Endothelial cell of hepatic sinusoid (primary cell): ENCODE data around the gene KLHL20.
"Not testable (repeated sequence)": the region's sequence is repeated elsewhere in the genome, so short reads cannot be mapped to it uniquely, and the experiment has no call there.

Experiments
- in situ Hi-C: cut with HindIII; loops from 2 replicates; pipeline ENCODE4 v1.10.0; 2017; ENCODE audit warnings: low sequenced_read_pairs

Gene KLHL20, protein sequence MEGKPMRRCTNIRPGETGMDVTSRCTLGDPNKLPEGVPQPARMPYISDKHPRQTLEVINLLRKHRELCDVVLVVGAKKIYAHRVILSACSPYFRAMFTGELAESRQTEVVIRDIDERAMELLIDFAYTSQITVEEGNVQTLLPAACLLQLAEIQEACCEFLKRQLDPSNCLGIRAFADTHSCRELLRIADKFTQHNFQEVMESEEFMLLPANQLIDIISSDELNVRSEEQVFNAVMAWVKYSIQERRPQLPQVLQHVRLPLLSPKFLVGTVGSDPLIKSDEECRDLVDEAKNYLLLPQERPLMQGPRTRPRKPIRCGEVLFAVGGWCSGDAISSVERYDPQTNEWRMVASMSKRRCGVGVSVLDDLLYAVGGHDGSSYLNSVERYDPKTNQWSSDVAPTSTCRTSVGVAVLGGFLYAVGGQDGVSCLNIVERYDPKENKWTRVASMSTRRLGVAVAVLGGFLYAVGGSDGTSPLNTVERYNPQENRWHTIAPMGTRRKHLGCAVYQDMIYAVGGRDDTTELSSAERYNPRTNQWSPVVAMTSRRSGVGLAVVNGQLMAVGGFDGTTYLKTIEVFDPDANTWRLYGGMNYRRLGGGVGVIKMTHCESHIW

DNA sequence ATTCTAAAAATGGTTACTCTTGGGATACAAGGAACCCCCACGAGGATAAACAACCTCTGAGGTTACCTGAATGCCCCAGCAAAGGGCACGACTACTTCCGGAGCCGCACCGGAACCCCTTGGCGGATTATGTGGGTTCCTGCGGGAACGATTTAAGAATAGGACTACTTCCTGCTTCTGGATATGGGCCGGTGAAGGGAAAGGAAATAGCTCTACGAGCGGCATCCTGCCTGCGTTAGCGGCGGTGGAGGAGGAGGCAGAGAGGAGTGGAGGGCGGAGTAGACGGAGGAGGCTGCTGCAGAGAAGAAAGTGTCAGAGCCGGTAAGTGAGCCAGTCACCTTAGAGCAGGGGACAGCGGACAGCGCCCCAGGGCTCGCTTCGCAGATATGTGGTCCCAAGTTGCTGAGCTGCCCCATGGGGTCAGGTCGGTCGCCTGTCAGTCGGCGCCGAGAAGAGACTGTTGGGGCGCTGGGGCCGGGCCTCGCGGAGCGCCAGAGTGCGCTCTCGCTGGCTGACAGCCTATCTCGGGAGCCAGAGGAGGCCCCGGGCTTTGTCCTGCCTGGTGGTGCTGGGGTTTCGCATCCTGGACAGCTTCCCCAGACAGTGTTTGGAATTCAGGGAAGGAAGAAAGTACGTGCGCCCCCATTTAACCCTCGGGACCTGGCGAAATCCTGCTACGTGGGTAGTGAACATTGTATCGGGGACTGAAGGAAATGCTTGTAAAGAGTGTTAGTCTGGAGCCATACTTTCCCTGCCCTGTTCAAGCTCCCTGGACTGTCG, at the start of gene KLHL20:
Gene KLHL20, plus strand, starts transcription at position 223 of the 779 bp plus-strand sequence. CDS start 1,063 bp downstream, outside the sequence.
- in situ Hi-C loops = no loop called here

GRCh38 chr1:173666646-173667045, 48.1 kb upstream of the KLHL20 start:
- in situ Hi-C loops = no loop called here

DNA sequence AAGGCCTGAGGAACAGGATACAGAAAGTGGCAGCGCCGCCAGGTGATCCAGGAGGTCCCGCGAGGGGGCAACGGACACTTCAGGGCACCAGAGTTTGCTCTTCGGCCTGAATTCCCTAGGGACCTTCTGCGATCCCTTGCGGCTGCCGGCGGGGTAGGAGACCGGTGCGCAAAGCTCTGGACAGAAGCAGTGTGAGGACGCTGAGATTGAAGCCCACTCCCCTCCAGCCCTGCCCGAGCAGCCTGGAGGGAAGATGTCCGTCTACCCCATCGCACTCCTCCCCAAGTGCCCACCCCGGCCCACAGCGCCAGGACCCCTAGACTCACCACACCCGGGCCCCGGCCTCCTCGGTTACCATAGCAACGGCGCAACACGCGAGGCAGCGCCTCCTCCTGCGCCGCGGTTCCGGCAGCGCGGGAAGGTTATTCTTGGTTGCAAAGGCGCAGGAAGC, 45.3 kb upstream of the KLHL20 start, which contains the start of gene ANKRD45:
Gene ANKRD45, minus strand, starts transcription at position 361 of the 451 bp plus-strand sequence. CDS start 10,433 bp downstream, outside the sequence.
- in situ Hi-C loops = no loop called here

- in situ Hi-C loops = not testable (repeated sequence)
Measured at GRCh38 chr1:173674496-173674895, 40.3 kb upstream of the KLHL20 start.

- in situ Hi-C loops = not testable (repeated sequence)
Measured at GRCh38 chr1:173680152-173680551, 34.6 kb upstream of the KLHL20 start.

GRCh38 chr1:173682184-173682583, 32.6 kb upstream of the KLHL20 start:
- in situ Hi-C loops = no loop called here

GRCh38 chr1:173683838-173684237, 30.9 kb upstream of the KLHL20 start:
- in situ Hi-C loops = not testable (repeated sequence)

- in situ Hi-C loops = not testable (repeated sequence)
Measured at GRCh38 chr1:173685121-173685520, 29.7 kb upstream of the KLHL20 start.

DNA sequence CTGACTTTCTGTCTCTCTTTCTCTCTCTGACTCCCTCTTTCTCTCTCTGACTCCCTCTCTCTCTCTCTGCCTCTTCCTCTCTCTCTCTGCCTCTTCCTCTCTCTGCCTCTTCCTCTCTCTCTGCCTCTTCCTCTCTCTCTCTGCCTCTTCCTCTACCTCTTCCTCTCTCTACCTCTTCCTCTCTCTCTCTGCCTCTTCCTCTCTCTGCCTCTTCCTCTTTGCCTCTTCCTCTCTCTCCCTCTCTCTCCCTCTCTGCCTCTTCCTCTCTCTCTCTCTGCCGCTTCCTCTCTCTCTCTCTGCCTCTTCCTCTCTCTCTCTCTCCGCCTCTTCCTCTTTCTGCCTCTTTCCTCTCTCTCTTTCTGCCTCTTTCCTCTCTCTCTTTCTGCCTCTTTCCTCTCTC, 26.5 kb upstream of the KLHL20 start:
- in situ Hi-C loops = no loop called here

GRCh38 chr1:173693238-173693637, 21.5 kb upstream of the KLHL20 start:
- in situ Hi-C loops = no loop called here

DNA sequence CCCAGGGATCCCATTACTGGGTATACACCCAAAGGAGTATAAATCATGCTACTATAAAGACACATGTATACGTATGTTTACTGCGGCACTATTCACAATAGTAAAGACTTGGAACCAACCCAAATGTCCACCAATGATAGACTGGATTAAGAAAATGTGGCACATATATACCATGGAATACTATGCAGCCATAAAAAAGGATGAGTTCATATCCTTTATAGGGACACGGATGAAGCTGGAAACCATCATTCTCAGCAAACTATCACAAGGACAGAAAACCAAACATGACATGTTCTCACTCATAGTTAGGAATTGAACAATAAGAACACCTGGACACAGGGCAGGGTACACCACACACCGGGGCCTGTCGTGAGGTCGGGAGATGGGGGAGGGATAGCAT, 13.5 kb upstream of the KLHL20 start:
- in situ Hi-C loops = not testable (repeated sequence)

GRCh38 chr1:173702736-173703135, 12.0 kb upstream of the KLHL20 start:
- in situ Hi-C loops = no loop called here

DNA sequence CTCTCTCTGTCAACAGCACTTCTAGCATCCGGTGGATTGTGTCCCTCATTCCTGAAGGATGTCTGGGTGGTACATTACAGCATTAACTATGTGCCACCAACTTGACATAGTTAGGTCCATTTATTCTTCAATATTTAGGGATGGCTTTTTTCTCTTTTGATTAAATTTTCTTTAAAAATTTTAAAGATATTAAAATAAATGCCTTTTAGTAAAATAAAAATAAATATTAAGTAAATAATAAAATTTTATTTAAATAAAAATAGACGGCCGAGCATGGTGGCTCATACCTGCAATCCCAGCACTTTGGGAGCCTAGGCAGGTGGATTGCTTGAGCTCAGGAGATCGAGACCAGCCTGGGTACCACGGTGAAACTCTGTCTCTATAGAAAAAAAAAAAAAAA, 9.7 kb upstream of the KLHL20 start:
- in situ Hi-C loops = no loop called here

GRCh38 chr1:173708787-173709186, 6.0 kb upstream of the KLHL20 start:
- in situ Hi-C loops = no loop called here

DNA sequence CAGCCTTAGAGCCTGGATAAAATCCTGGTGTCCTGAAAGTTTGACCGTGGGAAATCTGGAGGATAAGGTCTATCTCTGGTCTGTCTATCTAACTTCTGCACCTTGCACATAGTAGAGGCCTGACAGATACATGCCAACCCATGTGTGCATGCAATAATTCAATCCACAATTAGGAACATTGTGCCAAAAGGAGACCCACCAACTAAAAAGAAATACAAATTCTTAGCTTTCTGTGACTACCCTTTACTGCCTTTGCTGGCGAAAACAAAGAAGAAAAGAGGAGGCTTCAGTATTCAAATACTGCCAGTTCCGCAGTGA, 381 bp upstream of the KLHL20 start:
- in situ Hi-C loops = no loop called here

DNA sequence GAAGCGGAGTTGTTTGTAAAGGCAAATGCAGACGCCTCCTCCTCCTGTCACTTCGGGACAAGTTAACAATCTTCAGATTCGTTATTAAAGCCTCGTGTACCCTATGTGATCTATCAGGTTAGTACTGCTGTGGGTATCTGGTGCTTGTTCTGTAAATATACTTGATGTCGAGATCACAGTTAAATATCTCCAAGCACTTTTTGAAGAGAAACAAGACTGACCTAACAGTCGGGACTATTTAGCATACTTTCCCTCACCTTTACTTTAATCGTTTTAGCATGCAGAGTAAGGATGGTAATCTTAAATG, 710 bp downstream of the KLHL20 start:
- in situ Hi-C loops = no loop called here

DNA sequence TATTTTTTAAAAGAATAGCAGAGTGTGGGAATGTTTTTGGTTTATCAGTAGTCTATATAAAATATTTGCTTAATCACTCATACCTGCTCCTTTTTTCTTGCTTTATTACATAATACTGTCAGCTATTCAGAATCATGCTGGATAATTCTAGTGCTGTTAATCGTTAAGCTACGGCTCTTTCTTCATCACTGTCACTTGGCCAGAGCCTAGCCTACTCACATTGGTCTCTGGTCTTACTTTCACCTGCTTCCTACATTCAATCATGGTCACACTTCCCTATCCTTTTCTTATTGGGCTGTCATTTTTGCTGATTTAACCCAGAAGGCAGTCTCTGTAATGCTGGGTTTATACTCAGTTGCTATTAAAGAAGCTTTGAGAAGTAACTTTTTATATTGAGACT, 2.5 kb downstream of the KLHL20 start:
- in situ Hi-C loops = no loop called here

- in situ Hi-C loops = not testable (repeated sequence)
Measured at GRCh38 chr1:173731331-173731730, 16.6 kb downstream of the KLHL20 start.

DNA sequence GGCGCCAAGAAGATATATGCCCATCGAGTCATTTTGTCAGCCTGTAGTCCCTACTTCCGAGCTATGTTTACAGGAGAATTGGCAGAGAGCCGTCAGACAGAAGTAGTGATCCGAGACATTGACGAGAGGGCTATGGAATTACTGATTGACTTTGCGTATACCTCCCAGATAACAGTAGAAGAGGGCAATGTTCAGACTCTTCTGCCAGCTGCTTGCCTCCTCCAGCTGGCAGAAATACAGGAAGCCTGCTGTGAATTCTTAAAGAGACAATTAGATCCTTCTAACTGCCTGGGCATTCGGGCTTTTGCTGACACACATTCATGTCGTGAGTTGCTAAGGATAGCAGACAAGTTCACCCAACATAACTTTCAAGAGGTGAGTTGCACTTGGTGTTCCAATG, 19.1 kb downstream of the KLHL20 start:
- in situ Hi-C loops = no loop called here

GRCh38 chr1:173736104-173736503, 21.3 kb downstream of the KLHL20 start:
- in situ Hi-C loops = not testable (repeated sequence)

- in situ Hi-C loops = no loop called here
Measured at GRCh38 chr1:173742203-173742886, 27.6 kb downstream of the KLHL20 start.
